ENCODE results near the gene GPR33.

DNA sequence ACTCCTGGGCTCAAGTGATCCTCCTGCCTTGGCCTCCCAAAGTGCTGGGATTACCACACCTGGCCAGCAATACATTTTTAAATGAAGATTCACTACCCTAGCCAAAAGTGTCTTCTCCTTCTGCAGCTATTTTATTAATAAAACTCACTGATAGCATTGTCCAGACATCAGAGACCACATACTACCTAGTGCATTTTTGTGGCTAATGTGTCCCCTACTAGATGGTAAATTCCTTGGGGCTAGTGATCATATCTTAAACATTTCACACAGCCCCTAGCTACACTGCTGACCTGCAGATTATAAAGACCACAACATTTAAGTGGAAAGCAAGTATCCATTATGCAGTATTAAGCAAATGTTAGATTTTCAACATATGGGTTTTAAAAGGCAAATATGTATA is 47.6 kb downstream of the GPR33 start:
- TF ChIP-seq REST (IDR thresholded peaks at IDR 0.05; ENCODE audit: insufficient read depth in 1 of 2, low read depth in 2 of 2, low read length in 2 of 2) (no peak), POLR2AphosphoS5 (IDR thresholded peaks at IDR 0.05; ENCODE audit: low read depth, low read length) (no peak), SIN3A (IDR thresholded peaks at IDR 0.05; ENCODE audit: borderline replicate concordance, insufficient read depth, low read length) (no peak), TAF1 (IDR thresholded peaks at IDR 0.05; ENCODE audit: borderline replicate concordance, insufficient read depth, low read length) (no peak), FOXP2 (optimal IDR thresholded peaks at IDR 0.05; ENCODE audit: borderline replicate concordance, extremely low read depth, extremely low read length, insufficient read depth) (no peak)
